ENCODE measurements around the gene CD68.
"Not testable (repeated sequence)": the region's sequence is repeated elsewhere in the genome, so short reads cannot be mapped to it uniquely, and the experiment has no call there.

The CD68 gene

DNA sequence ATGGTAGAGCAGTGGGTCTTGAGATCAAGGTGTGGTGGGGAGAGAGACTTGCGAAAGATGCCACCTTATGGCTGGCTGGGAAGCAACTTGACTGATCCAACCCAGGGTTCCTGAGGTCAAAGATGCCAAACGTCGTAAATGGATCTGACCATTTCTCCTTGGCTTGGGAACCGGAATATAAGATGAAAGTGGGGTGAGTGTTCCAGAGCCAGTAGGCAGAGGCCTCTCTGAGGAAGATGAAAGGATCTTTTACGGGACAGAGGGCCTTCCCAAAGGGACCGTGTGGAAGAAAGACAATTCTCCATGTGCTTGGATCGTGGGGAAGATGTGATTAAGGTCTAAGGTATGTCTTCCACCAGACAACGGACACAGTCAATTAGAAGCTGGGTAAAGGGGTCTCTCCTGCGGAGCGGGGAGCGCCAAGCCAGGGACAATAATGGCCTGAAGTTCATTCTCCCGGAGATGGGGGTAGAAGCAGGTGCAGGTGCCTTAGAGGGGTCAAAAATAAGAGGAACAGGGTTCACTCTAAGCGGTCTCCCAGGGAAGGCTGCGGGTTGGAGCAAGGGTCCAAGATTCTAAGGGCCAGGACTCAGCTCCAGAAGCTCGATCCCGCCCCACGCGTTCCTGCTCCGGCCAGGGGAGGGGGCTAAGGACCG, 34.5 kb downstream of the CD68 start:
- no peak for DNase-seq

DNA sequence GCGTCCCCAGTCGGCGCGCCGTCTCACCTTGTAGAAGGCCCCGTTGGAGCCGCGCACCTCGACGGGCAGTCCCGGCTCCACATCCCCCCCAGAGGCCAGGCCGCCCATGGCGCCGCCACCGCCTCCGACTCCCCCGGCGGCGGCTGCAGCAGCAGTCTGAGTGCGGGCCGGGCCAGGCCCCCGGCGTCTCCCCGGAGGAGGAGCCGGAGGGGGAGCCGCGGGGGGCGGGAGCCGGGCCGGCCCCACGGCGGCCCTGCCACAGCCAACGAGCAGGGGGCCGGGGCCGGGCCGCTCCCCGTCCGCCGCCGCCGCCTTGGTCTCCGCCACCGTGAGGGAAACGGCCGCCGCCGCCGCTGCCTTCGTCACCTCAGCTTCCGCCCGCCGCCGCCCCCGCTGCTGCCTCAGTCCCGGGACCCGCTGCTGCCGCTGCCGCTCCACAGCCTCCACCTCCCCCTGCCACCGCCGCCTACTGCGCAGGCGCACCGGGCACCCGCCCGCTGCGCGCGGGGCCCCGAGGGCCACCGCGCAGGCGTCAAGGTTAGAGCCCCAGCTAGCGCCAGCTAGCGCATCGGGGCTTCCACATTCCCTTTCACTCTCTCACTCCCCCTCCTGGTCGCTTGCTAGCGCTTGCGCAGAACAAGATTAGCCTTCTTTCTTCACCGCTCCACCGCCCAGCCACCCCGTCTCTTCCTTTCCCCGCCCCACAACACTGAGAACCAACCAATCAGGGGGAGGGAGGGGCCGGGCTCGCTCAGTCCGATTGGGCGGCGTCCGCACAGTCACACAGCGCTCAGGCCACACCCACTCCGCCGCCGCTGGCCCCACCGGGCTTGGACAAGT, 35.2 kb downstream of the CD68 start, which contains the start of gene FXR2:
Gene FXR2, minus strand, starts transcription at position 473 of the 840 bp plus-strand sequence. Its CDS starts 365 bp downstream, at position 108.
- peak; percentile 92 for DNase-seq

DNA sequence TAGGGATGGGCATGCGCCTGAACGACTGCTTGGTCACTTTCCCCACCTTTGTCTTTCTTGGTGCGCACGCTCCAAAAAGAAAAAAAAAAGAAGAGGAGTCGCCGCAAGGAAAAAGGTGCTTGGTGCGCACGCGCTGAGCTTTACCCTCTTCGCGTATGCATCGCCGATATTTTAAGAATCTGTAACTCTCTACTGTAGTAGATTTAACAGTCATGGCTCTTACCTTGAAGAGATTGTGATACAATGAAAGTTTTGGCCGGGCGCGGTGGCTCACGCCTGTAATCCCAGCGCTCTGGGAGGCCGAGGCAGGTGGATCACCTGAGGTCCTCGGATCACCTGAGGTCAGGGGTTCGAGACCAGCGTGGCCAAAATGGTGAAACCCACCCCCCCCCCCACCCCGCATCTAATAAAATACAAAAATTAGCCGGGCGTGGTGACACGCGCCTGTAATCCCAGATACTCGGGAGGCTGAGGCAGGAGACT, 35.9 kb downstream of the CD68 start:
- DNase-seq: no peak

DNA sequence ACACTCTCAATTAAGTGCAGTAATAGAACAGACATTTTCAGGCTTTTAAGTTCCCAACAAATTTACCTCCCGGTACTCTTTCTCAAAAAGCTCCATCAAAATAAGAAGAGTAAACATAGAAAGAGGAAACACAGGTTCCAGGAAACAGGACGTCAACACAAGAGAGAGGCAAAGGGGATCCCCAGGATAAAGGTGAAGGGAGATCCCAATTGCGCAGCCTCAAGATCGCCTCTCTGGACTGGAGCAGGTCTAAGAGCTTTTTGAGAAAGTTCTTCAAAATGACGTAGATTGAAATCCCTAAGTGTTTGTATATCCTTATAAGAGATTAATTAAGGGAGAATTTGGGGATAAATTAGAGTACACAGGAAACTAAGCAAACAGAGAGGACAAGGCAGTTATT, 39.2 kb downstream of the CD68 start:
- DNase-seq: no peak

DNA sequence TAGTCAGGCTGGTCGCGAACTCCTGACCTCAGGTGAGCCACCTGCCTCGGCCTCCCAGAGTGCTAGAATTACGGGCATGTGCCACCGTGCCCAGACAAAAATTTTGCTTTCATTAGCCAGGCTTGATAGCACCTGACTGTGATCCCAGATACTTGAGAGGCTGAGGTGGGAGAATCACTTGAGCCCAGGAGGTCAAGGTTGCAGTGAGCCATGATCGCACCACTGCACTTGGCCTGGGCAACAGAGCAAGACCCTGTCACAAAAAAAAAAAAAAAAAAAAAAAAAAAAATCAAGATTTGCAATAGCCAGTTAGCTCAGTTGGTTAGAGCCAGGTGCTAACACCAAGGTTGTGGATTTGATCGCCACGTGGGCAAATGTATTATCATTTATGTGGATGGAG, 41.4 kb downstream of the CD68 start:
- DNase-seq: no peak

DNA sequence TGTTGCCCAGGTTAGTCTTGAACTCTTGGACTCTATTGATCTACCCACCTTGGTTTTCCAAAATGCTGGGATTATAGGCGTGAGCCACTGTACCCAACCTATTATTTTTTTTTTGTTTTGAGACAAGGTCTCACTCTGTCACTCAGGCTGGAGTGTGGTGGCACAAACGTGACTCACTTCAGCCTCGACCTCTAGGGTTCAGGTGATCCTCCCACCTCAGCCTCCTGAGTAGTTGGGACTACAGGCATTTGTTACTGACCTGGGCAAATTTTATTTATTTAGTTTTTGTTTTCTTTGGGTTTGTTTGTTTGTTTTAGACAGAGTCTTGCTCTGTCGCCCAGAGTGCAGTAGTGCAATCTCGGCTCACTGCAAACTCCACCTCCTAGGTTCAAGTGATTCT, 44.2 kb downstream of the CD68 start:
- no peak for DNase-seq

DNA sequence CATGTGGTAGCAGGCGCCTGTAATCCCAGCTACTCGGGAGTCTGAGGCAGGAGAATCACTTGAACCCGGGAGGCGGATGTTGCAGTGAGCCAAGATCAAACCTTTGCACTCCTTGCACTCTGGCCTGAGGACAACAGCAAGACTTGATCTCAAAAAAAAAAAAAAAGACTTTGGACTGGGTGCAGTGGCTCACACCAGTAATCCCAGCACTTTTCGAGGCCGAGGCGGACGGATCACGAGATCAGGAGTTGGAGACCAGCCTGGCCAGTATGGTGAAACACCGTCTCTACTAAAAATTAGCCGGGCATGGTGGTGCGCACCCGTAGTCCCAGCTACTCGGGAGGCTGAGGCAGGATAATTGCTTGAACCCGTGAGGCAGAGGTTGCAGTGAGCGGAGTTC, 46.3 kb downstream of the CD68 start:
- DNase-seq: not testable (repeated sequence)

DNA sequence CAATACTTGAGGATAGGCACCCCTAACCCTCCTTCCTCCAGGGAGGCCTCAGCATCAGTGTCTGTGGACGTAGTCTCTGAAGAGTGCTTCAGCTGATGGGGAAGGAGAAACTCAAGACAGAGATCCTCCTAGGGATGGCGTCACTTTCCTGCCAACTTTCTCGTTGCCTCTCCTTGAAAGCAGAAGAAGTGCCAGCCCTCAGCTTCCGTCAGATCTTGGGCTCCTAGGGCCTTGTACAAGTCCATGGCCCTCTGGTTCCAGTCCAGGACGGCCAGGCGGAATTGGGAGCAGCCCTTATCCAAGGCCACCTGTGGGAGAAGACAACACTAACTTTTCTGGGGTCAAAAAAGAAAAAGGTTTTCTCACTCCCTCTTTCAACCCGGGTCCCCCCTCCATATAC, 46.9 kb downstream of the CD68 start:
- DNase-seq: no peak

DNA sequence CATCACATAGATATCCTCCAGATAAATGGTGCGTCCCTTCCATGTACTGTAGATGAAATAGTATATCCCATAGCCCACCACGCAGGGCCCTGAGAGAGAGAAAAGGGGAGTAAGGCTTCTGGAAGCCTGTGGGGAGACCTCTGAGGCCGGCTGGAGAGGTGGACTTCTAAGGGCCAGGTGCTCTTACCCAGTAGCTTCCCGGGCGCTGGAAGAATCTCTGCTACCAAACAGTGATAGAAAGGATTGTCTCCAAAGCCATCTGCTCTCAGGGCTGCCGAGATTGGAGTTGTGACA, 47.5 kb downstream of the CD68 start:
- DNase-seq: no peak

DNA sequence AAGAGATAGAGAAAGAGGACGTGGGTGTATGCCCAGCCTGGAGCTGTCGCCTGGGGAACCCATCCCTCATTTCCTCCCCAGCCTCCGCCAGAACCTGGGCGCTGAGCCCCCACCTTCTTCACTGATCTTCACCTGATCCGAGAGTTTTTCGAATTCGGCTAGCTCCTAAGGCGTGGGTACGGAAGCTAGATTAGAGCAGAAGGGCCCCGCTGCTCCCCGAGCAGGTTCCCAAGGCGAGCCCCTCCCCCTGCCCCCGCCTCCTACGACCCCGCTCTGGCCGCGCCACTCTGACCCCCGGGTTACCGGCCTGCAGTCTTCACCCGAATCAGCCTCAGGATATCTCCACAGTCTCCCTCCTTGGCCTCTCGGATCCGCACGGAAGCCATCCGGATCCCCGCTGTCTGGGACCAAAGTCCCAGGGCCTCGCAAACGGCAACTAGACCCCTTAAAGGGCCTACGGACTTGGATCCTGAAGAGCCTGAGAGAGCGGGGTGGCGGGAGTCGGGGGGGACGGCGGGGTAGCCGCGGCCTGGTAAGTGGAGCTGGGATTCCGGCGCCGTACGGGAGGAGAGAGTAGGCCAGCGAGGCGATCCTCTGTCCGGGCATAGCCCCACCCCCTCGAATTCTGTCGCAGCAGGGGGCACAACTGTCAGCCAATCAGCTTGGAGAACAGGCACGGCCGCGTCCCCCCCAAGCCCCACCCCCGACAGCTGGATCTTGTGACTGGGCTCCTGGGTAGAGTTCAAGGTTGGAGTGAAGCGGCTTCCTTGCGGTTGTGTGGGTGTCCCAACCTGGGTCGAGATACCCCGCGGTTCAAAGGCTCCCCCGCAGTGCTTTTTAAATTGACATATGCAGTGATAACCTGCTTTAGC, 48.0 kb downstream of the CD68 start, which contains the start of gene SAT2:
Gene SAT2, minus strand, starts transcription at position 572 of the 872 bp plus-strand sequence. Its CDS starts 186 bp downstream, at position 386.
- peak; percentile 69 for DNase-seq

DNA sequence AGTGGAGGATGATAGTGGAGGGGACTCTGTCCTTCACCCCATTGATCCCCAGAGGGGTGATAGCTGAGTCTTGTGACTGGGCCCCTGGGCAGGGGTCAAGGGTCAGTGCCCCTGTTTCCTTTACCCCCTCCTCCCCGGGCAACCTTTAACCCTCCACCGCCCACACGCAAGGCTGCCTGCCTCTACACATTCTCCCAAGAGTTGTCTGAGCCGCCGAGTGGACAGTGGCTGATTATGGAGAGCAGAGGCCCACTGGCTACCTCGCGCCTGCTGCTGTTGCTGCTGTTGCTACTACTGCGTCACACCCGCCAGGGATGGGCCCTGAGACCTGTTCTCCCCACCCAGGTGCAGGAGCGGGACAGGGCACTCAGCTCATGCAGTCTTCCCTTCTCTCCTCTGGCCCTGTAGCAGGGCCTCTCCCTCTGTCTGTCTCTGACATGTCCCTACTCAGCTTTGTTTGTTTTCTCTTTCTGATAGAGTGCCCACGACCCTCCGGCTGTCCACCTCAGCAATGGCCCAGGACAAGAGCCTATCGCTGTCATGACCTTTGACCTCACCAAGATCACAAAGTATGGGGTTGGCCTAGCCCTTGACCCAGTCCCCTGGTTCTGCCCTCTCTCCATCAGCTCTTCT, 50.6 kb downstream of the CD68 start, which contains the start of gene SHBG:
Gene SHBG, plus strand, starts transcription at position 197 of the 633 bp plus-strand sequence. Its CDS starts 38 bp downstream, at position 235.
- no peak for DNase-seq

All from activated gamma-delta T cell (primary cell).